HG03280 (cell line): ENCODE data around the gene CLCA4.
"Not testable (repeated sequence)": the region's sequence is repeated elsewhere in the genome, so short reads cannot be mapped to it uniquely, and the experiment has no call there.

ENCODE experiments used
- ATAC-seq: cut with Tn5 transposase; IDR thresholded peaks from one replicate; pipeline ENCODE4 v1.9.1; 2021; ENCODE audit warnings: mild to moderate bottlenecking, moderate library complexity; ENCODE audit not compliant: unreplicated experiment

Gene CLCA4

DNA sequence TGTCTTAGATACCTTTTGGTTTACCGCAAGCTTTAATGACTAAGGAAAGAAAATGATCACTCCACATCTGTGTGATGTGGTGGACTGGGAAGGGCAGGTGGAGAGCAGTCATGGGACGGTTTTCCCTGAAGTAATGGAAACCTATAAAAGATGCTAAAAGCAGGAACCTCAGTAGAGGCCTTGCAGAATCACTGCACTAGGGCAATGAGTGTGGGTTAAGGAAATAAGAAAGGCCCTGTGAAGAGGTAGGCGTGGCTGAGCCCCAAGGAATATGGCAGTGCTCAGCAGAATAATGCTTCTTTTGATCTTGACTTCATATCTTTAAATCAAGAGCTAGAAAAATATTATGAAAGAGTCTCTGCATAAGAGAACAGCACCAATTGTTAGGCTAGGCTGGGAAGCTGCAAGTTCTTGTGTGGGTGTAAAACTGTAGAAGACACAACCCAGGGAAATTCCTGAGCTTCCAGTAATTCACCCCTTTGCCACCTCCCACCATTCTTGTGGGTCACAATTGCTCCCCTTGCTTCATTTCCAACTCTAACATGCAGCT, 49.9 kb downstream of the CLCA4 start:
- no peak for ATAC-seq

DNA sequence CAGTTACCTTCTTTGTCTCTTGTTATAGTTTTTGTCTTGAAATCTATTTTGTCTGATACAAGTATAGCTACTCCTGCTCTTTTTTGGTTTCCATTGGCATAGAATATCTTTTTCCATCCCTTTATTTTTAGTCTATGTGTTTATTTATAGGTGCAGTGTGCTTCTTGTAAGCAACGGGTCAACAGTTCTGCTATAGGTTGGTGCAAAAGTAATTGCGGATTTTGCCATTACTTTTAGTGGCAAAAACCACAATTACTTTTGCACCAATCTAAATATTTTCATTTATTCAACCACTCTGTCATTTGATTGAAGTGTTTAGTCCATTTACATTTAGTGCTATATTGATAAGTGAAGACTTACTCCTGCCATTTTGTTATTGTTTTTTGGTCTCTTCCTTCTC, 59.2 kb downstream of the CLCA4 start:
- ATAC-seq: not testable (repeated sequence)

GRCh38 chr1:86616433-86616832, 69.6 kb downstream of the CLCA4 start:
- ATAC-seq: no peak

- ATAC-seq: peak; percentile 99
Observed at GRCh38 chr1:86616871-86617270, 70.0 kb downstream of the CLCA4 start.

DNA sequence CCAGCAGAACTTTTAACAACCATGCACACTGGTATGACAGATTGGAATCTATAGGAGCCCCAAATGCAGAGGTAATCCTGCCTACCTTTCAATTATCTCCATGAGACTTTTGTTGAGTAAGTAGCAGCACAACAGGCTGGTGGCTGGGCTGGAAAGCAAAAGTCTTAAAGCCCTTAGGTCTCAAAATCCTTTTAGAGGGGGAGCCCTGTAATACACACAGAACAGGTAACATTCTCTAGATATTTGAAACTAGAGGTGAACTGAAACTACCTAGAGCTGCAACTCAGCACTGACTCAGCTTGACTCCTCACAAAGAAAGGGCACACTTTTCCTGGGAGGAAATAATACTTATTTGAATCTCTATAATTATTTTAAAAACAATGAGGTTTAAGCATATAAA, 71.5 kb downstream of the CLCA4 start:
- ATAC-seq: no peak

DNA sequence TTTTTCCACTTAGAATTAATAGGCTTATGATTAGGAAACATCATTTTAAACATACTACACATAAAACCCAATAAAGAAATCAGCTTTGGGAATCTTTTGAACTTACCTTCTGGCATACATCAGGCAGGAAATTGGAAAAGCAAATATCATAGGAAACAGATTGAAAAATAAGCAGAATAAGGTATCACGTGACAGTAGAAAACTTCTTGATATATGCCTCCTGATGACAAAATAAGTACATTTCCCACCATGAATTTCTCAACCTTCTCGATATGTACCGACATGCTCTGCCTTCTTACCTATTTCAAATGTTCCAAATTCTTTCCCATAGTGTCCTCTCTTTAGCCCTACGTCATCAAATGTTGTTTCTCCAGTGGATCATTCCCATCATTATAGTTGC, 72.4 kb downstream of the CLCA4 start:
- no peak for ATAC-seq

DNA sequence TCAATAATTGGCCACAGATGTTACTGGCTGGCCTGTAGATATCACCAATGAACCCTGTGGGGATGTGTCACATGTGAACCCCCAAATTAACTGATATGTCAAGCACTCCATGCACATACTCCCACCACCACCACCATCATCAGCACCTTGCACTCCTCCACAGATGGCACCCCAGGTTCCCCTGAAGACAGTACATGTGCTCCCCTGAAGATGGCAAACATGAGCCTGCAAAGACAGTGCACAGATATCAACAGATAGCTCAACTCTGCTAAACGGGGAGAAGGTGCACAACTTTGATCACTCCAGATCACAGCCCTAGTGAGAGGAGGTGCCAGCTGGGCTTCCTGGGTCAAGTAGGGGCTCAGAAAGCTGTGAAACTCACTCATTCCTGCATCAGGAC, 74.4 kb downstream of the CLCA4 start:
- no peak for ATAC-seq
